ENCODE data around the gene RAB21.

GRCh38 chr12:71756054-71756690 is 1.5 kb downstream of the RAB21 start:
- TF ChIP-seq CTCF (conservative IDR thresholded peaks at IDR 0.05 in 1 of 2, IDR thresholded peaks at IDR 0.05 in 1 of 2; ENCODE audit: low read depth in 1 of 2, low read length in 2 of 2) (no peak), EZH2 (IDR thresholded peaks at IDR 0.05; ENCODE audit: low read length, missing control alignments) (no peak)

Measured in fibroblast of lung (primary cell).